ENCODE data around the gene SLC16A8. TPM values are rescaled to one million over a fixed set of nuclear protein-coding genes. Genes with fewer than 3 reads are reported as not detected.

The SLC16A8 gene
- total and polyA plus RNA-seq, 2 donors (not counting 1 experiment from before 2014, with no cell fraction given), result not detected

DNA sequence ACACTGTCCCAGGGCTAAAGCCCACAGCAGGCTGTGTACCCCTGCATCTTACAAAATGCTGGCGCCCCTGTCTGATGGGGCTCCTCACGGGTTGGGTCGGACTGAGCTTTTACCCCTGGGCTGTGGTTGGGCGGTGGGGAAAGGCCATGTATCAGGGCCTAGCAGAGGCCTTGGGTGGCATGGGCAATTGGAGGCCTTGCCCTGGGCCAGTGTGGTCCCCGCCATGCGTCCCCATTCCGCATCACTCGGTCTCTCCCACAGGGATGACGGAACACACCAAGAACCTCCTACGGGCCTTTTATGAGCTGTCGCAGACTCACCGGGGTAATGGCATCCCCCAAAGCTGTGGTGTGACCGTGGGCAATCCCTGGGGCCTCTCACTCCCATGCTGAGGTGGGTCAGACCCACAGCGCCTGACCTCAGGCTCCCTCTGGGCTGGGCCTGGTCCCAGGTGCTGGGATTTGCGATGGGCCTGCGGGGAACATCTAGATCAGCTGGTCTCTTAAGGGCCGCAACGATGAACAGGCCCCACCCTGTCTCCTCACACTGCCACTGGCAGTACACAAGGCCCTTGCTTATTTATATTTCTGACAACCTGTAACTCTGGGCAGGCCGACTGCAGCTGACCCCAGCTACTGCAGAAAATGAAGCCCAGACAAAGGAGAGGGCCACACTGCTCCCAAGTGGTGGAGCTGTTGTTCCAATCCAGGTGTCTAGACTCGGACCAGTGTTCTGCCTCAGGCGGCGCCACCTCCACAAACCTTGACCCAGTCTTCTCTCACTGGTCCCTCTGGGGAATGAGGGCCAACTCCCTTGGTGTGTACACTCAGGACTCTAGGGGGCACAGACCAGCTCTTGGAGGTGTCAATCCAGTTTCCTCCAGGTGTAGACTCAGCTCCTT is 12.3 kb downstream of the SLC16A8 start:
- intact Hi-C loops (cut with micrococcal nuclease), result no loop called here
- Histone ChIP-seq H3K9me3 (ENCODE audit: control extremely low read depth in 1 of 3, control insufficient read depth in 2 of 3, insufficient read depth in 1 of 3, low read length in 2 of 3) (no peaks in the 10 kb centered on the region), H3K9ac (ENCODE audit: low read length) (no peak overlapping the region), H4K20me1 (ENCODE audit: control insufficient read depth, insufficient read depth, low read length, poor library complexity, severe bottlenecking) (no peaks in the 10 kb centered on the region), H2AFZ (ENCODE audit: insufficient read depth, low read depth, low read length, poor library complexity, severe bottlenecking) (no peak overlapping the region), H3K4me1 (ENCODE audit: control insufficient read depth in 2 of 2, insufficient read depth in 2 of 2, low read length in 2 of 2) (no peaks in the 10 kb centered on the region), H3K27me3 (replicated peaks in 1 of 4; ENCODE audit: control extremely low read depth in 1 of 4, control insufficient read depth in 3 of 4, insufficient read depth in 4 of 4, low read length in 3 of 4) (no peaks in the 10 kb centered on the region), H3K4me2 (replicated peaks; ENCODE audit: low read depth, low read length, poor library complexity, severe bottlenecking) (no peak overlapping the region), H3K79me2 (ENCODE audit: control insufficient read depth, insufficient read depth, low read length) (no peaks in the 10 kb centered on the region), H3K27ac (ENCODE audit: low read length in 2 of 2) (no peak overlapping the region), H3K4me3 (ENCODE audit: control extremely low read depth in 1 of 5, extremely low read depth in 1 of 5, insufficient read depth in 1 of 5, low read depth in 2 of 5, low read length in 4 of 5) (no peak overlapping the region), H3K36me3 (replicated peaks in 1 of 2; ENCODE audit: control extremely low read depth in 1 of 2, control insufficient read depth in 1 of 2, extremely low read depth in 1 of 2, insufficient read depth in 2 of 2, low read length in 1 of 2) (peaks cover 0 to 63% of the 10 kb centered on the region in 2 experiments)
- Mint-ChIP-seq H3K4me3 (no peak overlapping the region), H3K27me3 (no peaks in the 10 kb centered on the region), H3K4me1 (no peaks in the 10 kb centered on the region), H3K27ac (no peak overlapping the region), H3K9me3 (ENCODE audit: insufficient read depth) (no peaks in the 10 kb centered on the region)
- ATAC-seq (ENCODE audit: low read depth) (no peak), DNase-seq (no peak)
- 97% methylated on average over 20 of the region's 22 CpGs for WGBS (ENCODE audit: insufficient coverage)
- ChIA-PET POLR2A (no interaction called here), CTCF (interaction anchor here (1.1 kb wide), 1 partner anchor 19 kb away, joined by 5 read pairs; no protein-coding TSS in a partner anchor)
- no peak for TF ChIP-seq EZH2 (IDR thresholded peaks at IDR 0.05; ENCODE audit: borderline replicate concordance, insufficient read depth, low read depth, low read length, poor library complexity, severe bottlenecking)
- TF ChIP-seq, protein P1, sequence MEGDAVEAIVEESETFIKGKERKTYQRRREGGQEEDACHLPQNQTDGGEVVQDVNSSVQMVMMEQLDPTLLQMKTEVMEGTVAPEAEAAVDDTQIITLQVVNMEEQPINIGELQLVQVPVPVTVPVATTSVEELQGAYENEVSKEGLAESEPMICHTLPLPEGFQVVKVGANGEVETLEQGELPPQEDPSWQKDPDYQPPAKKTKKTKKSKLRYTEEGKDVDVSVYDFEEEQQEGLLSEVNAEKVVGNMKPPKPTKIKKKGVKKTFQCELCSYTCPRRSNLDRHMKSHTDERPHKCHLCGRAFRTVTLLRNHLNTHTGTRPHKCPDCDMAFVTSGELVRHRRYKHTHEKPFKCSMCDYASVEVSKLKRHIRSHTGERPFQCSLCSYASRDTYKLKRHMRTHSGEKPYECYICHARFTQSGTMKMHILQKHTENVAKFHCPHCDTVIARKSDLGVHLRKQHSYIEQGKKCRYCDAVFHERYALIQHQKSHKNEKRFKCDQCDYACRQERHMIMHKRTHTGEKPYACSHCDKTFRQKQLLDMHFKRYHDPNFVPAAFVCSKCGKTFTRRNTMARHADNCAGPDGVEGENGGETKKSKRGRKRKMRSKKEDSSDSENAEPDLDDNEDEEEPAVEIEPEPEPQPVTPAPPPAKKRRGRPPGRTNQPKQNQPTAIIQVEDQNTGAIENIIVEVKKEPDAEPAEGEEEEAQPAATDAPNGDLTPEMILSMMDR (IDR thresholded peaks at IDR 0.05), result no peak
